Activated CD4-positive, alpha-beta T cell treated with anti-CD3 and anti-CD28 coated beads for 48 hours (primary cell): ENCODE measurements around the gene CCDC24.
A peak's percentile ranks its signal among the peaks of the same experiment; 100 is the strongest.

Source experiments
- DNase-seq: peaks from one replicate; pipeline ENCODE4 v3.0.0-alpha.2; 2020

Gene CCDC24

GRCh38 chr1:43963890-43964289 lies 27.5 kb upstream of the CCDC24 start:
- no peak for DNase-seq

DNA sequence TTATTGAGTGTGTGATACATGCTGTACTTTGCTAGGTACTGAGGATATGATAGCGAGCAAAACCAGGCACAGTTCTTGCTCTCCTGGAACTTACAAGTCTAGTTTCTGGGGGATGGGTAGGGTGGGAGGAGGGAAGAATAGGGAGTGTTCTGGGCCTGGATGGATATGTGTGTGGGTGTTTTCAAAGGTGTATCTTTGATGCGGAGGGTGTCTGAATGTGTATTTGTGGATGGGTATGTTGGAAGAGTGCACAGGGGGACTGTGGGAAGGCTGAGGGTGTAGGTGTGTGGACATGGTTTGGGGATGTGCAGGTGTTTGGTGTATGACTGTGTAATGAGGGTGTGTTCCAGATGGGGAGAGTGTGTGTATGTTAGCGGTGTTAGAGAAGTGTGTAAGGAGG lies 26.1 kb upstream of the CCDC24 start:
- no peak for DNase-seq

GRCh38 chr1:43968348-43968948 lies 23.0 kb upstream of the CCDC24 start:
- peak; percentile 45 for DNase-seq

DNA sequence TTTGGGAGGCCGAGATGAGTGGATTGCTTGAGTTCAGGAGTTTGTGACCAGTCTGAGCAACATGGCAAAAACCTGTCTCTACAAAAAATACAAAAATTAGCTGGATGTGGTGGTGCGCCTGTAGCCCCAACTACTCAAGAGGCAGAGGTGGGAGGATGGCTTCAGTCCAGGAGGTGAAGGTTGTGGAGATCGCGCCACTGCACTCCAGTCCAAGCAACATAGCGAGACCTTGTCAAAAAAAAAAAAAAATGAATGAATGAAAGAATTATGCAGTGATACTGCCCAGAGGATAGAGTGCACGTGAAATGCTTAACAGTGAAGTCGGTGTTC lies 22.0 kb upstream of the CCDC24 start:
- DNase-seq, result no peak

DNA sequence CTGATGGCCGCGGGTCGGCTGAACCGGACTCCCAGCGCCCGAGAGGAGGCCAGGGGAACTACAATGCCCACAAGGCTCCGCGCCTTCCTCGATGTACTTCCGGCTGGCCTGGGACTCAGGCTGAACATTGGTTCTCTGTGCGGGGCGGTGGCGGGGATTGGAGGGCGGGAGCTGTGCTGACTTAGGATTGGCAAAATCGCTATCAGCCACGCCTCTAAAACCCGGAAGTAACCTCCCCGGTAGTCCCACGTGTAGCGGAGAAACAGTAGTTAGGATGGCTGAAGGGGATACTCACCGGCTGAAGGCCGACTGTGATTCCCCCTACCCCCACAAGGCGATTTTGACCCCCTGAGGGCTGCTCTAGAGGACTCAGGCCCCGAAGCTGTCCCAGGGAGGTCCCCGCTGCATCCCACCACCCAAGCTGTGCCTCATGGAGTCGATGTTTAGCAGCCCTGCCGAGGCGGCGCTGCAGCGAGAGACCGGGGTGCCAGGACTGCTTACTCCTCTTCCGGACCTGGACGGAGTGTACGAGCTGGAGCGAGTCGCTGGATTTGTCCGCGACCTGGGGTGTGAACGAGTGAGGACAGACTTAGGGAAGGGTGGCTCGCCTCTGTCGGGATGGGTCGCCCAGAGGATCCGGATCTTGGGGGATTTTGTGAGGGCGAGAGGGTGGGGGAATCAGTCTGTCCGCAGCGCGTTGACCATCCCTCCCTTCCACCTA lies 21.5 kb upstream of the CCDC24 start, which contains the start of gene DPH2:
Gene DPH2, plus strand, starts transcription at position 265 of the 721 bp plus-strand sequence. Its CDS starts 166 bp downstream, at position 431.
- DNase-seq, result peak; percentile 98

DNA sequence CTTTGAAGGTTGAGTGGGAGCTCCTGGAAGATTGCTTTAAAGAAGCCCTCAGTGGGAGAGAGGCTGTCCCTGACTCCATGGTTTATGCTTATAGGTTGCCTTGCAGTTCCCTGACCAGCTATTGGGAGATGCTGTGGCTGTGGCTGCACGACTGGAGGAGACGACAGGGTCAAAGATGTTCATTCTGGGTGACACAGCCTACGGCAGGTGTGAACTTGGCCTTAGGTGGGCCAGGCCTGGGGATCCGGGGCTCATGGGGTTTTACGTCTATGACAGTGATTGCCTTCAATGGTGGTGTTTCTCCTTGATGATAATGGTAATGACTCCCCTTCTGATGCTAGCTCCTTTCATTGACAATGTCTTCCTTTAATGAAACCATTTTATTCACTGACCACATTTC lies 20.9 kb upstream of the CCDC24 start:
- DNase-seq, result no peak

DNA sequence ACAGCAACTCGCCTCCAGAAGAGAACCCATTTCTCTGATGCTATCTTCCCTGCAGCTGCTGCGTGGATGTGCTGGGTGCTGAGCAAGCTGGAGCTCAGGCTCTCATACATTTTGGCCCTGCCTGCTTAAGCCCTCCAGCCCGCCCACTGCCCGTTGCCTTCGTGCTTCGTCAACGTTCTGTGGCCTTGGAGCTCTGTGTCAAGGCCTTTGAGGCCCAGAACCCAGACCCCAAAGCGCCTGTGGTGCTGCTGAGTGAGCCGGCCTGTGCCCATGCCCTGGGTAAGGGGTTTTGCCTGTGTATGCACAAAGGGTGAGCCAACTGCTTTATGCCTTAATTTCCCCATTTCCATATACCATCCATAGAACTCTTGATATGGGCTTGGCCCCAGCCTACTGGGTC lies 20.5 kb upstream of the CCDC24 start:
- DNase-seq, result no peak

DNA sequence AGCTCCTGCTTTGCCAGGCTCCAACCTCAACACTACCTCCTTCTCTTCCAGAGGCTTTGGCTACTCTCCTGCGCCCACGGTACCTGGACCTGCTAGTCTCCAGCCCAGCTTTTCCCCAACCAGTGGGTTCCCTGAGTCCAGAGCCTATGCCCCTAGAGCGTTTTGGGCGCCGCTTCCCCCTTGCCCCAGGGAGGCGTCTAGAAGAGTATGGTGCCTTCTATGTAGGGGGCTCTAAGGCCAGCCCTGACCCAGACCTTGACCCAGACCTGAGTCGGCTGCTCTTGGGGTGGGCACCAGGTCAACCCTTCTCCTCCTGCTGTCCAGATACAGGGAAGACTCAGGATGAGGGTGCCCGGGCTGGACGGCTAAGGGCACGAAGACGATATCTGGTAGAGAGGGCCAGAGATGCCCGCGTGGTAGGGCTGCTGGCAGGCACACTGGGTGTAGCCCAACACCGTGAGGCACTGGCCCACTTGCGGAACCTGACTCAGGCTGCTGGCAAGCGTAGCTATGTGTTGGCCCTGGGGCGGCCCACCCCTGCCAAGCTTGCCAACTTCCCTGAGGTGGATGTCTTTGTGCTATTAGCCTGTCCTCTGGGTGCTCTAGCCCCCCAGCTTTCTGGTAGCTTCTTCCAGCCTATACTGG lies 19.9 kb upstream of the CCDC24 start:
- DNase-seq, result no peak

DNA sequence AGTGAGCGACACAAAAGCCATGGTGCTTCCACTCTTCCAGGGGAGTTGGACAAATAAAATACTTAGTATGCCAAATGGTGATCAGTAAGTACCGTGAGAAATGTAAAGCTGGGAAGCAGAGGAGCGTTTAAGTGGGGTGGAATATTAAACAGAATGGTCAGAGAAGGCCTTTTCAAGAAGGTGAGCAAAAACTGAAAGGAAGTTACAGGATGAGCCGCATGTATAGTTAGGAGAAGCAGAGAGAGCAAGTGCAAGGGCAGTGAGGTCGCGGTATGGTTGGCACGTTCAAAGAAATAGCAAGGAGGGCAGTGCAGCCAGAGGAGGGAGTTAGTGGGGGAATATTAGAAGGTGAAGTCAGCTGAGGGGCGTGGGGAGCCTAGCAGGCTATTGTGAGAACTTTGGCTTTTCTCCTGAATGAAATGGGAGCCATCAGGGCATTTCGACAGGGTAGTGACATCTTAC lies 17.4 kb upstream of the CCDC24 start:
- no peak for DNase-seq

- peak; percentile 98 for DNase-seq
Observed at GRCh38 chr1:43974443-43975248, 16.8 kb upstream of the CCDC24 start, which contains the start of gene ATP6V0B. Gene ATP6V0B (plus strand): TSS chr1:43974960. CDS start chr1:43975041, 81 bp downstream.

DNA sequence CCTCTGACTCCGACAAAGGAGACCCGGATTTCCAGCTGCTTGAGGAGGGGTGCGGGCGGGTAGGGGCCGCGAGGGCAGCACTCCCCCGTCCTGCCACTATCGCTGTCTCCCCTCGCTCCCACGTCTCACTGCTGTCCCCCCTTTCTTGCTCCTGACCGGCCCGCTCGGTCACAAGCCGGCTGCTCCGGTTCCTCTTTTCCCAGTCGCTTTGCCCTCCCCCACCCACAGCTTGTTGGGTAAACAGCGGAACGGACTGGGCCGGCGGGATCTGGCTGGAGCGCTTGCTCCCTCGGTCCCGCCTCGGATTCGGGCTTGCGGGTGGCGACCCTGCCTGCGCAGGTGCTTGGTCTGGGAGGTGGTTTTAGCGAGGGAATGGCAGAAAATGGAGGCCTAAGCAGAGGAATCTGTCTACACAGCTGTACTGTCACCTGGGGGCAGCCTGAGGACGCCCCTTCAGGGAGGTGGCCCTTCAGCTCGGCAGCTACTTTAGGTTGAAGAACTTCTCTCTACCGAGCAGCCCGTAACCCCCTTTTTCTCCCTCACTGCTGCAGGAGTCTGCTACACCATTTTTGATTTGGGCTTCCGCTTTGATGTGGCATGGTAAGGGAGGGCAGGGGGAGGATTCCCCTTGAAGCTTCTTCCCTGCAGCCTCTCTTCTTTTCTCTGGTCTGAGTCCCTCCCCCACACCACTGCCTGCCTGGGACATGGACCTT lies 16.0 kb upstream of the CCDC24 start:
- DNase-seq, result peak; percentile 36

GRCh38 chr1:43976045-43976444 lies 15.4 kb upstream of the CCDC24 start:
- no peak for DNase-seq

GRCh38 chr1:43976890-43977289 lies 14.5 kb upstream of the CCDC24 start:
- no peak for DNase-seq

- no peak for DNase-seq
Observed at GRCh38 chr1:43977376-43978263, 13.8 kb upstream of the CCDC24 start.

- no peak for DNase-seq
Observed at GRCh38 chr1:43978264-43978550, 13.2 kb upstream of the CCDC24 start.

GRCh38 chr1:43978551-43979260 lies 12.7 kb upstream of the CCDC24 start, which contains the start of gene B4GALT2:
Gene B4GALT2 (plus strand): TSS chr1:43979210. CDS start chr1:43981161, 1,951 bp downstream.
- DNase-seq, result peak; percentile 46

GRCh38 chr1:43979261-43979527 lies 12.2 kb upstream of the CCDC24 start:
- no peak for DNase-seq

DNA sequence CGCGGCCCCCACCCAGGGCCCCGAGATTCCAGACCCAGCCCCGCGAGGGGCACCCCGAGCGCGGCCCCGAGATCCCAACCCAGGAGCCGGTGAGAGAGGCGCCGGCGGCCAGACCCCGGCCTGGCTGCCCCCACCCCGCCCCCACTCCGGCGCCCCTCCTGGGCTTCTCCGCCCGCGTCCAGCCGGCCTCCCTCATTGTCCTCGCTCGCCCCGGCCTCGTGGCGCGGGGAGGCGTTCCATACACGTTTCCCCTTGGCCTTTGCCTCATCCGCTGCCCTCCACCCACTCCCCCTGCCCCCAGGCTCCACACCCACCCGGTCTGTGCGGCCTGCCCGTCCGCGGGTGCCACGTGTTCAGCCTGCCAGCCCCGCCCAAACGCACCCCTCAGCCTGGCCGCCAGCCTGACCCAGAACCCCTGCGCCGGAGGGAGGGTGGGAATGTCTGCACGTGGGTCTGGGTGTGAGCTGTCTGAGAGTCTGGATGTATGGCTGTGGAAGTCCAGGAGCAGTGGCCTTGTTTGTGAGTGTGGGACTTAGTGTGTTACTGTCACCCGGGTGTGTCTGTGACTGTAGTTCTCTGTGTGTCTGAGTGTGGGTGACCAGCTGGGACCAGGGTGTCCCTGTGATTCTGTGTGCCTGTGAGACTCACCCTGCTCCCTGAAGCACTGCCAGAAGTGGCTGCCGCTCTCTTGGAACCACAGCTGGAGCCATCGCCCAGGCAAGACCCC lies 11.7 kb upstream of the CCDC24 start:
- peak; percentile 40 for DNase-seq

GRCh38 chr1:43980255-43981134 lies 10.9 kb upstream of the CCDC24 start:
- DNase-seq, result no peak

- DNase-seq, result no peak
Observed at GRCh38 chr1:43981135-43981491, 10.3 kb upstream of the CCDC24 start.
